ENCODE data around the gene FOXP4.

FOXP4 gene

GRCh38 chr6:41522780-41523548 lies 23.2 kb upstream of the FOXP4 start:
- DNase-seq, result no peak

DNA sequence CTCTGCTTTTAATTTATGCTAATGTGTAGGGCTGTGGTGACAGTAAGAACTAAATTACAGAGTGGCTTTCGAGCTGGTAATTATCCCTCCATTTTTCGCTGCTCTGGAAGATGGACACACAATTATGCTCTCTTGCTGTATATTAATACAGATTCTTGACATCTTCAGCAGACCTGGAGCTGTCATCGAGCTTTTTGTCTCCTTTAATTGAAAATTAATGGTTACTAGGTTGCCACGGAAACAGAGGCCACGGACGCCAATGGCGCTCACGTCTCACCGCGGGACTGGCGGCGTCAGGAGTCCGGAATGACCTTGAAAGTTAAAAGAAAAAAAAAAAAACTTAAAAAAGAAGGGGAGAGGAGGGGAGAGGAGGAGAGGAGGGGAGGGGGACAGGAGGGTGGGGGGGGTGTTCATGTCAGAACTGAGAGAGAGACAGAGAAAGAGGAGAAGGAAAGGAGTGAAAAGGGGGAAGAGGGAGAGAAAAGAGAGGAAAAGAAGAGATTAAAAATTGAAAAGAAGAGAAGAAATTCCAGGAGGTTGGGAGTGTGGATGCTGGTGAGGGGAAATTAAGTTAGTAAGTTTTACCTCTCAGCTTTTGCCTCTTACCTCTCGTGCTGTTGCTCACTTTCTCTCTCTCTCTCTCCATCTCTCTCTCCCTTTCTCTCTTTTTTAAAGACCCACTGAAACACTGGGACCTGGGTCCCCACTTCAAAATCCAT lies 22.1 kb upstream of the FOXP4 start:
- no peak for DNase-seq

GRCh38 chr6:41524634-41525011 lies 21.6 kb upstream of the FOXP4 start:
- DNase-seq, result no peak

GRCh38 chr6:41527721-41528408 lies 18.3 kb upstream of the FOXP4 start:
- peak; percentile 43 for DNase-seq

GRCh38 chr6:41528409-41528963 lies 17.7 kb upstream of the FOXP4 start:
- DNase-seq, result no peak

GRCh38 chr6:41529049-41529448 lies 17.1 kb upstream of the FOXP4 start:
- DNase-seq, result no peak

GRCh38 chr6:41529970-41530369 lies 16.2 kb upstream of the FOXP4 start:
- no peak for DNase-seq

- no peak for DNase-seq
These were observed 15.7 kb upstream of the FOXP4 start for GRCh38 chr6:41530476-41530875.

- no peak for DNase-seq
These were observed 15.2 kb upstream of the FOXP4 start for GRCh38 chr6:41531016-41531415.

GRCh38 chr6:41531591-41532582 lies 14.3 kb upstream of the FOXP4 start:
- DNase-seq, result peak; percentile 58

DNA sequence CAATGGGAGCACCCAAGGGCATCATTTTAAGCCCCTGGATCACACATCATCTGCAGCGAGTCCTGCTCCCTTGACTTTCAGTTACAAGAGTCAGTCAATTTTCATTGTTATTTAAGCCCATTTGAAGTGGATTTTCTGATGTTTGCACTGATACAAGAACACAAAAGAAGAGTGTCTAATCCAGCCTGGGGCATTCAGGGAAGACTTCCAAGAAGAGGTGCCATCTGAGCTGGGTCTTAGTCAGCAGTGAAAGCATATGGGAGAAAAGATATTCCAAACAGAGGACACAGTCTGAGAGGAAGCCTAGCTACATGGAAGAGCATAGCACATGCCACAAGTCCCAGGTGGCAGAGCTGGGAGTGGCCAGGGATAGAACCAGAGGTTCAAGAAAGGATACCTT lies 10.4 kb upstream of the FOXP4 start:
- no peak for DNase-seq

DNA sequence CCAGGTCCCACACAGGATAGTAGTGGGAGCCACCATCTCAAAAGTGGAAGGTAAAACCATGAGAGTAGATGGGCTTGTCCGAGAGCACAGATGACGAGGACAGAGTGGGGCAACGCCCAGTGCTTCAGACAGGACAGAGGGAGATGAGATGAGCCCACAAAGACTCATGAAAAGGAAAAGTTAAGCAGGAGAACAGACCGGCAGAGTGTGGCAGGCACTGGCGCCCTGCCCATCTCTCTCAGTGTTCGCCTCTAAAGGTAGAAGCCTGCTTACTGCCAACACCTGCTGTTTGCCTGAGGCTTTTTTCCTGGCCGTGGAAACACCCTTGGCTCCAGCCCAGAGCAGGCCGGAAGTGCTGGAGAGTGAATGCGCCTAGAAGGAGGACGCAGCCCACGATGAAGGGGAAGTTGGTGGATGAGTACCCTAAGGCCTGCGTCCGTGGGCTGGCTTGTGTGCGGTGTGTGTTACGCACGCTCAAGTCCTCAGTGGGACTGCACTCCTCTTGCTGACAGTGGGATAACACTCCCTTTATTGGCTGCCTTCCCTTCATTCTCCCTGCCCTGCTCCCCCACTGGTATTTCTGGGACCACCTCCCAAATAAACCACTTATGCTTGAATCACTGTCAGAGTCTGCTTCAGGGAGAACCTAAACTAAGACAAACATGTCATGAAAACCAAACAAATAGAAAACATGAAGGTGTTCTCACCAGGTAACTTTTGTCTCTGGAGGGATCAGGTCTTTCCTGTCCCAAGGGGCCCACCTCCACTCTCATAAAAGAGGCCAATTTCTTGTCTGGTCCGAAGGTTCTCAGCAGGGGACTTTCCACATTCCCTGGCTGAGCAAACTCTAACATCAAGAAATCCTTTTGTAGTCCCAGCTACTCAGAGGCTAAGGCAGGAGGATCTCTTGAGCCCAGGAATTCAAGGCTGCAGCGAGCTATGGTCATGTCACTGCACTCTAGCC lies 9.1 kb upstream of the FOXP4 start:
- peak; percentile 94 for DNase-seq

- no peak for DNase-seq
These were observed 7.5 kb upstream of the FOXP4 start for GRCh38 chr6:41538556-41539182.

DNA sequence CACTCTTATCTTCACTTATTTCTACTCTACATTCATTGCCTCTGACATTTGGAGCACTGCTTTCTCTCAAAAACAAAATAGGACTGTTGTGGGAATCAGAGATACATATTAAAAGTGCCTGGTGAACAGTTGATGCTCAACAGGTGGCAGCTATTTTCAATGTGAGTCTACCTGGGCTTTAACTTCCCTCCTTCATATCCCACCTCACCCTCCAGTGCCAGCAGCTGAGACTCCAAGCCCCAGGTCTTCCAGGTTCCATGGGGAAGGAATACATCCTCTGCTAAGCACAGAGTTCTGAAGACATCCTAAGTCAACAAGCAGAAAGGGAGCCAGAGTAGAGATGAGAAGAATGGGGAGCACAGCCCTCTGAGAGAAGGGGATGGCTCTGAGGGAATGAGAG lies 7.0 kb upstream of the FOXP4 start:
- DNase-seq, result no peak

- no peak for DNase-seq
These were observed 4.8 kb upstream of the FOXP4 start for GRCh38 chr6:41541364-41541763.

- DNase-seq, result no peak
These were observed 3.1 kb upstream of the FOXP4 start for GRCh38 chr6:41543087-41543486.

GRCh38 chr6:41545247-41545702 lies 906 bp upstream of the FOXP4 start:
- no peak for DNase-seq

GRCh38 chr6:41546475-41546865 lies 289 bp downstream of the FOXP4 start:
- DNase-seq, result no peak

- DNase-seq, result no peak
These were observed 951 bp downstream of the FOXP4 start for GRCh38 chr6:41546866-41547798.

- no peak for DNase-seq
These were observed 1.6 kb downstream of the FOXP4 start for GRCh38 chr6:41547799-41548097.

Data from DMS153 (cell line).